ENCODE measurements around the gene RARS2.

RARS2 gene

GRCh38 chr6:87572883-87573282, 16.9 kb downstream of the RARS2 start:
- DNase-seq = no peak

- no peak for DNase-seq
Measured at GRCh38 chr6:87572021-87572420, 17.8 kb downstream of the RARS2 start.

DNA sequence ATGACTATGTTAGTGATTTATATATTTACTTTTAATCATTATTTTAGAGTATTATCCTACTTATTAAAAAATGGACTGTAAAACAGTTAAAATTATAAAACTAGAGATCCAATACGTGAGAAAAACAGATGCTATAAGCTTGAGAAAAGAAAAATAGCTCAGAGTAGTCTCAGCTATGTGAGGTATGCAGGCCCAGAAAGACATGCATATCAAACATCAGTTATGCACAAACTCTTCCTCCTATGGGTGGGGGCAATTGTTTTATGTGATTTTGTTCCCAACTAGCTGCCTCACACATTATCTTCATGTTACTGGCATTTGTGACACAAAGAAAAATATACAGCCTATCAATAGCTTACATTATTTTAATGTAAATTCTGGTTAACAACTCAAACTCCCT, 28.8 kb downstream of the RARS2 start:
- DNase-seq = no peak

DNA sequence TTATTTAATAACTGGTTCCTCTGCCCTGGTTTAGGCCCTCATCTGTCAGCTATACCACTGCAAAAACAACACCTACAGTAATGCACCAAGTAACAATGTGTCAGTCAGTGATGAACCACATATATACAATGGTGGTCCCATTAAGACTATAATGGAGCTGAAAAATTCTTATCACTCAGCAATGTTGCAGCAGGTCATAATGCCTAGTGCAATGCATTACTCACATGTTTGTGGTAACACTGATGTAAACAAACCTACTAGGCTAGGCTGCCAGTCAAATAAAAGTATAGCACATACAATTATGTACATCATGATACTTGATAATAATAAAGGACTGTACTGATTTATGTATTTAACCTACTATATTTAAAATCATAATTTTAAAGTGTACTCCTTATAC, 31.3 kb downstream of the RARS2 start:
- DNase-seq = no peak

GRCh38 chr6:87555506-87555905, 34.3 kb downstream of the RARS2 start:
- DNase-seq = no peak

DNA sequence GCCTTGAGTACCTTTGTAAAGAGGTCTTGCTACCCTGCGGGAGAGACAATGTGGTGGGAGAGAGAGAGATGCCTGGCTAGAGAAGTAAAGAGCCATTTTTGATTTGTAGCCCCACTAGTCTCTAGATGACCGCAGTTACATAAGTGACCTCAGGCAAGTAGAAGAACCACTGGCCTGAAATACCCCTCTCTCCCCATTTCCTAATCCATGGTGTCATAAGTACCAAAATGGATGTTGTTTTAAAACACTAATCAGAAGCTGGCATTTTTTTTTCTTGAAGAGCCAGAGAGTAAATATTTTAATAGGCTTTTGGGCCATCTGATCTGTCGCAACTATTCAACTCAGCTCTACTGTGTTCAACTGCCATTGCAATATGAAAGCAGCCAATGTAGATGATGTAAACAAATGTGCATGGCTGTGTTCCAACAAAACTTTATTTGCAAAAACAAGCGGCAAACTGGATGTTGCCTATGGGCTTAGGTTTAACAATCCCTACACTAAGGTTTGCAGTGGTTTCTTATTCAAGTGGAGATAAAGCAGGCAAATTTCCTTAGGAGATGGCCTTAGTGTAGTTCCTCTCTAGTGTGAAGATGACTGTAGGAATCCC, 36.5 kb downstream of the RARS2 start:
- no peak for DNase-seq

- no peak for DNase-seq
Measured at GRCh38 chr6:87551799-87552198, 38.0 kb downstream of the RARS2 start.

- no peak for DNase-seq
Measured at GRCh38 chr6:87544474-87544735, 45.4 kb downstream of the RARS2 start.

DNA sequence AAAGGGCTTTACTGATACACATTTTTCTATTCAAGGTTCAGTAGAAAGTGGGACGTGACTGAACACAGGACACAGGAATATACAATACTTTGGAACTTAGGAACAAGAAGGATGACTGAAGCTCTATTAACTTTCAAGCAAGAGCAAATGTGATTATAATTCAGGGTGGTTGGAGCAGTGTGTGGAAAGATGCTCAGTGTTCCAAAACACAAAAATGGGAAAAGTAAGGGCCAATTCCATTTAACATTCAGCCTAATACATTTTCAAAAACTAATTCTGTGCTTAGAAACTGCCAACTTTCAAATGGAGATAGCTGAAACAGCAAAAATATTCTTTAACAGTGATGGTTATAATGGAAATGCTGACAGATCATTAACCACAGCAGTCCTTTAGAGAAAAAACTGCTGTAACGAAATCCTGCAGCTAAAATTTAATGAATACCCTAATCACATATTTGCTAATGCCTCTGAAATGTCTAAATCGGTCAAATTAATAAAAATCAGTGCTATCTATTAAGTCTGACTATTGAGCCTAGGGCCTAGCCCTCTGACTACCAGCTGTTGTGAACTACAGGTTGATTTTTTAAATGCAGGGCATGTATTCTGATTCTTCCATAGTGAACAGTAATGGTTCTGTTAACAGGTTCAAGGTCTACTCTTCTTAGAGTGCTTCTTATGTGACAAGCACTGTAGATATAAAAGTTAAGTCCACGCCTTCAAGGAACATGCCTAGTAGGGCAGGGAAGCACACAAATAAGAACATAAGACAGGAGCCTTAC, 45.9 kb downstream of the RARS2 start:
- no peak for DNase-seq

DNA sequence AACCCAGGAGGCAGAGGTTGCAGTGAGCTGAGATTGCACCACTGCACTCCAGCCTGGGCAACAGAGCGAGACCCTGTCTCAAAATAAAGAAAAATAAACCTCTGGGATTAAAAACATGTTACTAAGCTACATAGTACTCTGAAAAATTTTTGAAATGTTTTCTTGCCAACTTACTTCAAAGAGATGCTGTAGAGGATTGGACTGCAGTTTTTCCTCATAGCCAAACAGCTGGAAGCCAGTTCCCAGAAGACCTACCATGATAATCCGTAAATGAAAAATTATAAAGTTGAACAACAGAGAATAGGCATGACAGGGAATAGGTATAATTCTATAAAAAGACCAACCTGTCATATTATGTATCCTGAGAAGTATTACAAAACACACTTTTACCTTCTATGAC, 48.0 kb downstream of the RARS2 start:
- DNase-seq = no peak

DNA sequence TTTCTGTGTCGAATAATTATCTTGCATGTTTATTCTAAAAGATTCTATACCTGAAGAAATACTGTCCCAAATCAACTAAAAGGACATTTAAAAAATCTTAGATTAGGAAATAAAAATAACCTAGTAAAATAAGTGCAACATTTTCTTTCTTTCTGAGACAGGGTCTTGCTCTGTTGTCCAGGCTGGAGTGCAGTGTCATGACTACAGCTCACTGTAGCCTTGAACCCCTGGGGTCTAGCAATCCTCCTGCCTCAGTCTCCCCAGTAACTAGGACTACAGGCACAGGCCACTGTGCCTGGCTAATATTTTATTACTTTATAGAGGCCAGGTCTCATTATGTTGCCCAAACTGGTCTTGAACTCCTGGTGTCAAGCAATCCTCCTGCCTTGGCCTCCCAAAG, 48.7 kb downstream of the RARS2 start:
- no peak for DNase-seq

GRCh38 chr6:87540539-87540938, 49.2 kb downstream of the RARS2 start:
- DNase-seq = no peak

- no peak for DNase-seq
Measured at GRCh38 chr6:87539554-87539953, 50.2 kb downstream of the RARS2 start.

GRCh38 chr6:87538510-87539260, 51.1 kb downstream of the RARS2 start:
- DNase-seq = no peak

DNA sequence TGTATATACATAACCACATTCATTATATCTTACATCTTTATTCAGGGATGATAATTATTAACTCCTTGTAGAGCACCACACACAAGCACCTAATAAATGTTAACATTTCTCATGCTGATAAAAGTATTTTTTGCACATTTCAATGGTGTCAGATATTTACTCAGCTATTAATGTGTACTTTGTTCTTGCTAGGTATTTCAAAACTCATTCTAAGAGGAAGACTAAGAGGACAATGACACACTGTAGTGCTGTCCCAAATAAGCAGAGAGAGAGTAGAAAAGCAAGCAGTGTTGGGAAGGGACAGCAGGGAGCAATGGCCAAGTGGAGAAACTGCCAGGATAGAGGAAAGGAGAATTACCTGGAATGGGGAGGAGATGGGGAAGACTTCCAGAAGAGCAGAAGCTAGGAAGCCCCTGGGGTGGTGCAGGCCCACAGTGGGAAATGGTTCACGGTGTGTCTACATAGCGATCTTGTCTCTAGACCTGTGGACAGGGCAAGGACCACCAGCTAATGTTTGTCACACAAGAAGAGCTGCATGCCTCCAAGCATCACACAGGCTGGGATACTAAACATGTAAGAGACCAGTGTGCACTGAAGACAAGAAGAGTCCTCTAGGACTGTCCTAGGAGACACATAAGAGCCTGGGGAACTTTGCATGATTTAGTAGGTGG, 55.3 kb downstream of the RARS2 start:
- DNase-seq = no peak

- DNase-seq = no peak
Measured at GRCh38 chr6:87529221-87529620, 60.6 kb downstream of the RARS2 start.

DNA sequence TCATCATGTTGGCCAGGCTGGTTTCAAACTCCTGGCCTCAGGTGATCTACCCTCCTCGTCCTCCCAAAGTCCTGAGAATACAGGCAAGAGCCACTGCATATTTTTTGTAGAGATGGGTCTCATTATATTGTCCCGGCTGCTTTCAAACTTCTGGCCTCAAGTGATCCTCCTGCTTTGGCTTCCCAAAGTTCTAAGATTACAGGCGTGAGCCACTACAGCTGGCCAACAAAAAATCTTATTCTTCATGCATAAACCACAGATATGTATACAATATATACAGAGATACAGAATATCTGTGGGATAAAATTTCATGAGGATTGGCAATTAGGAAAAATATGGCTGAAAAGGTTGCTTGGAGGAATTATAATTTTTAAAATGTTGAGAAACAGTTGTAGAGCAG, 67.1 kb downstream of the RARS2 start:
- DNase-seq = no peak

GRCh38 chr6:87518453-87518852, 71.3 kb downstream of the RARS2 start:
- no peak for DNase-seq

DNA sequence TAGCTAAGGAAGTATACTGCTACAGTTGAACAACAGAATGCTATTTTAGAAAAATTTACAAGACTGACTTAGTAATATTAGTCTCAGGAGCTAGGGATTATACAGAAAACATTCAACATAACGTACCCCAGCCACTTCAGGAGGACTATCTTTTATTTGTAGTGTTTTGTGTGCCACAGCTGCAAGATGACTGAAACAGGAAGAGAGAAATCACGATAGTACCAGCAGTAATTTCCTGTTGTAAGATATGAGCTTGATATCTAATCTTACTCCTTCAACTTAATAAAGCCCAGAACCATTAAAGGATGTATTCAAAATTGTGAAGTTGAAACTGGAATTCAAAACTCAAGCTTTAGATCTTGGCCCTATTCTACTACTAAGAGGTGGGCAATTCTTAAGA, 75.0 kb downstream of the RARS2 start:
- no peak for DNase-seq

GRCh38 chr6:87504441-87504840, 85.3 kb downstream of the RARS2 start:
- no peak for DNase-seq

DNA sequence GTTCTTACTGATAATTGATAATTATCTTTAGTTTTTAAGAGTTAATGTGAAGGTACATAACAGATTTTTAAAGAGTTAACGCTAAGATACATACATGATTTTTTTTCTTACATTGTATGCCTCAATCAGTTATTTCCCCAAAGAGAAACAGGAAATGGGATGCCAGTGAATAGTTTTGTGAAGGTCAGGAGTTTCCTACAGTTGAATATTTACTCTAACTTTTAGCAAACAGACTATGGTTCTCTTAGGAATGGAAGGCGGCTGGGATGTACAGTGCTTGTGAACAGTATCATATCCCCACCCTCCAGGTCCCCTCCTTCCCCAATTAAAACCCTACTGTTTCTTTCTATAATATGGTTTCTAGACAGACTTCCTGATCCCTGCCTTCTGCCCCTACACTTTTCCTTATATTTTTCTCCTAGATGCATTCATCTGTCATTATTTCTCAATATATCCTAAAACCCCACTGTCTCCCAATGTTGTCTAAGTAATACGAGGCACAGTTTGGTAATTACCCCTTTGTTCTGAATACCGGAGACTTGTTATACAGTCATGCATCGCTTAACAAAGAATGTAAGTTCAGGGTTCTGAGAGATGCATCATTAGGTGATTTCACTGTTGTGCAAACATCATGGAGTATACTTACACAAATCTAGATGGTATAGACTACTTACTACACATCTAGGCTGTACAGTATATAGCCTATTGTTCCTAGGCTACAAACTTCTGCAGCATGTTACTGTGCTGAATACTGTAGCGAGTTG, 87.8 kb downstream of the RARS2 start:
- DNase-seq = no peak

GRCh38 chr6:87498048-87498447, 91.7 kb downstream of the RARS2 start:
- DNase-seq = no peak

- no peak for DNase-seq
Measured at GRCh38 chr6:87494761-87495422, 94.9 kb downstream of the RARS2 start.
